K562 (cell line): ENCODE results near the gene PGM5. TPM values are rescaled to one million over a fixed set of nuclear protein-coding genes. Genes with fewer than 3 reads are reported as not detected.
"Not testable (repeated sequence)": the region's sequence is repeated elsewhere in the genome, so short reads cannot be mapped to it uniquely, and the experiment has no call there.

Source experiments
- ATAC-seq: fragments of 200-7000 bp; cut with Tn5 transposase; 3 replicates; pipeline ENCODE4 v1.9.1; 2020; ENCODE audit warnings: moderate library complexity
- BruUV-seq: library from RNA; stranded (reverse); fragments of 400-500 nt; replicated peaks from 2 replicates; lab custom pipeline; 2021; lab: Mats Ljungman, UMichigan
- CTCF ChIA-PET: fragments of 300-600 bp; formaldehyde crosslinking; extraction: SDS; loops from one replicate; lab custom pipeline; 2021; ENCODE audit warnings: low intra/inter-chr PET ratio; lab: Yijun Ruan, JAX
- POLR2A ChIA-PET: fragments of 300-600, 350-650 bp; sonication (Branson Sonifier 250); formaldehyde crosslinking; extraction: SDS; loops from one replicate; lab custom pipeline; 2021; ENCODE audit warnings: antibody characterized with exemption, inconsistent platforms; lab: Yijun Ruan, JAX
- DNase-seq, 4 experiments: peaks; one replicate each; pipeline versions ENCODE4 v3.0.0 to v3.0.0-alpha.2; 2011 to 2018; ENCODE audit warnings: low spot score in 3 of 4, mixed read lengths in 3 of 4; ENCODE audit errors: extremely low read depth in 1 of 4
- FAIRE-seq: peaks from 2 replicates; lab custom pipeline; 2011; peaks lifted over from hg19 to GRCh38; lab: Jason Lieb, UNC
- H2AFZ ChIP-seq: 2 replicates; pipeline ENCODE4 v1.6.0; 2011; ENCODE audit warnings: low read depth, low read length, control low read depth, inconsistent platforms
- H3K27ac ChIP-seq: fragments of 200-600 bp; 3 replicates; pipeline ENCODE4 v1.8.0; 2011; ENCODE audit warnings: low read depth, mild to moderate bottlenecking, control low read depth, inconsistent platforms, low read length, moderate library complexity, mixed read lengths; ENCODE audit errors: extremely low read depth
- H3K27me3 ChIP-seq, 2 experiments: fragments of 300-600 bp in 1 of 2; 2 replicates in 1 of 2; 3 replicates in 1 of 2; pipeline versions ENCODE4 v1.6.0 to v1.8.0; 2011; ENCODE audit warnings: inconsistent platforms in 2 of 2, low read length in 2 of 2, mild to moderate bottlenecking in 1 of 2, mixed read lengths in 1 of 2, moderate library complexity in 1 of 2; ENCODE audit not compliant: control insufficient read depth in 2 of 2, insufficient read depth in 2 of 2
- H3K36me3 ChIP-seq: fragments of 300-600 bp; 3 replicates; pipeline ENCODE4 v1.8.0; 2011; ENCODE audit warnings: mild to moderate bottlenecking, low read length, inconsistent platforms; ENCODE audit not compliant: control insufficient read depth, insufficient read depth
- H3K4me1 ChIP-seq, 2 experiments: fragments of 200-600 bp in 1 of 2; replicated peaks in 1 of 2; 2 replicates in 1 of 2; 3 replicates in 1 of 2; pipeline versions ENCODE4 v1.5.1 to v1.8.0; 2011; ENCODE audit warnings: inconsistent platforms in 2 of 2, low read length in 2 of 2, mild to moderate bottlenecking in 1 of 2, mixed read lengths in 1 of 2, moderate library complexity in 1 of 2; ENCODE audit not compliant: control insufficient read depth in 2 of 2, insufficient read depth in 2 of 2
- H3K4me2 ChIP-seq: 2 replicates; pipeline ENCODE4 v1.6.1; 2011; ENCODE audit warnings: low read length, control low read depth, inconsistent platforms, mixed read lengths; ENCODE audit not compliant: insufficient read depth
- H3K4me3 ChIP-seq: fragments of 200-600 bp; sonication (generic), shearing (Covaris generic); 2 replicates; pipeline ENCODE4 v1.5.1; 2016; ENCODE audit warnings: control low read depth, inconsistent platforms
- H3K79me2 ChIP-seq: fragments of 200-600 bp; 3 replicates; pipeline ENCODE4 v1.8.0; 2011; ENCODE audit warnings: low read length, inconsistent platforms; ENCODE audit not compliant: control insufficient read depth, insufficient read depth
- H3K9ac ChIP-seq, 2 experiments: 2 replicates each; pipeline versions ENCODE4 v1.6.0 to v1.6.1; 2011; ENCODE audit warnings: low read depth in 2 of 2, low read length in 2 of 2, control low read depth in 1 of 2, inconsistent platforms in 1 of 2, mild to moderate bottlenecking in 1 of 2, mixed read lengths in 1 of 2; ENCODE audit not compliant: insufficient read depth in 1 of 2
- H3K9me1 ChIP-seq: one replicate; pipeline ENCODE4 v1.6.0; 2011; ENCODE audit warnings: inconsistent platforms, mild to moderate bottlenecking, low read length, moderate library complexity; ENCODE audit not compliant: control insufficient read depth, insufficient read depth
- H3K9me3 ChIP-seq: replicated peaks from 2 replicates; pipeline ENCODE4 v1.5.1; 2011; ENCODE audit warnings: low read depth, low read length, inconsistent platforms; ENCODE audit not compliant: control insufficient read depth, insufficient read depth
- H4K20me1 ChIP-seq: replicated peaks from 2 replicates; pipeline ENCODE4 v1.6.1; 2011; ENCODE audit warnings: low read length, inconsistent platforms, mixed read lengths; ENCODE audit not compliant: control insufficient read depth, insufficient read depth
- ARID1B ChIP-seq: fragments of 450-650 bp; IDR thresholded peaks from 2 replicates; pipeline ENCODE4 v1.6.1; 2016; ENCODE audit warnings: antibody characterized with exemption, mild to moderate bottlenecking, inconsistent platforms
- CBFA2T2 ChIP-seq: fragments of 450-650 bp; conservative IDR thresholded peaks from 2 replicates; pipeline ENCODE4 v1.6.1; 2017; ENCODE audit warnings: mild to moderate bottlenecking
- CBFA2T3 ChIP-seq: fragments of 450-650 bp; IDR thresholded peaks from 2 replicates; pipeline ENCODE4 v1.6.1; 2017
- KDM1A ChIP-seq, 2 experiments: fragments of 450-650 bp; IDR thresholded peaks; 2 replicates each; pipeline ENCODE4 v1.6.1; 2016; ENCODE audit warnings: mild to moderate bottlenecking in 2 of 2
- TAL1 ChIP-seq: fragments of 450-650 bp; IDR thresholded peaks from 2 replicates; pipeline ENCODE4 v1.6.1; 2016; ENCODE audit warnings: mild to moderate bottlenecking
- WGBS: fragments of 100-300 bp; shearing (Covaris generic); methylation state at CpG from one replicate; pipeline ENCODE4 v1.1.6; 2016; ENCODE audit warnings: low coverage, mixed read lengths; ENCODE audit not compliant: insufficient coverage; ENCODE audit errors: missing lambda C conversion rate; 5-methylcytosine and 5-hydroxymethylcytosine counted together
- in situ Hi-C: fragments of 300-500 bp; cut with MboI; formaldehyde crosslinking; loops from 4 replicates; pipeline ENCODE4 v1.15.0; 2018; ENCODE audit warnings: inconsistent platforms, mixed read lengths
- intact Hi-C: fragments of 100-400 bp; cut with micrococcal nuclease; formaldehyde crosslinking; loops from 2 replicates; pipeline ENCODE4 v1.14.2; 2022
- polyA plus RNA-seq, 8 experiments: library from polyadenylated mRNA; depleted of rRNA in 4 of 8; stranded (reverse) in 5 of 8; unstranded in 3 of 8; fragments of >200 nt; fragmentation: Nextera tagmentation in 2 of 8; fragmentation: Illumina TruSeq in 1 of 8; extraction: Ambion mirVana in 2 of 8; extraction: Trizol in 1 of 8; gene quantifications; 2 replicates each; pipeline versions ENCODE4 v1.2.1 to v1.2.3, GENCODE V29; 2011 to 2014; ENCODE audit warnings: inconsistent platforms in 1 of 8, missing spikeins in 1 of 8
- total RNA-seq, 7 experiments: library from RNA; depleted of rRNA in 6 of 7; stranded (reverse); fragments of >200 nt in 6 of 7; fragmentation: Illumina TruSeq in 2 of 7; extraction: Trizol in 2 of 7; gene quantifications; 2 replicates each; pipeline versions ENCODE4 v1.2.1 to v1.2.3, GENCODE V29; 2011 to 2021; ENCODE audit warnings: low replicate concordance in 1 of 7

The PGM5 gene
- total and polyA plus RNA-seq, 9 of the 15 experiments (the other 6 are each of a cell fraction or from before 2014, with no cell fraction given) = 0.03 to 0.24 (median 0.15) TPM; not detected in 1

- Histone ChIP-seq H2AFZ (peak overlapping the region; percentile 55; the same call in 1 of the 2 replicates), H3K27ac (peak overlapping the region; percentile 46; the same call in 1 of the 3 replicates)
- H3K4me3 ChIP-seq, H3K9ac ChIP-seq, H3K4me2 ChIP-seq, H3K79me2 ChIP-seq, intact Hi-C loops, POLR2A ChIA-PET, FAIRE-seq, H3K4me1 ChIP-seq, BruUV-seq, H4K20me1 ChIP-seq, H3K36me3 ChIP-seq, CTCF ChIA-PET, H3K27me3 ChIP-seq, H3K9me3 ChIP-seq, DNase-seq, H3K9me1 ChIP-seq: not testable (repeated sequence)
- in situ Hi-C loops = loop anchor here (25.0 kb wide), 1 partner anchor 226 kb away; no protein-coding TSS in a partner anchor
- TF ChIP-seq CBFA2T3 = peak; percentile 53
- peak; percentile 49 for TF ChIP-seq TAL1
- peak; percentile 66 for TF ChIP-seq ARID1B
- peak in 1 of 2 experiments; percentile 14; a peak in 1 of 4 replicates for TF ChIP-seq KDM1A (IDR thresholded peaks at IDR 0.05)
- peak; percentile 36; the same call in 1 of the 2 replicates for TF ChIP-seq CBFA2T2
- ATAC-seq = peak; percentile 97
- no CpG with 5 or more reads among the region's 3 CpGs for WGBS
Observed at GRCh38 chr9:68335935-68336334, 20.5 kb upstream of the PGM5 start.

GRCh38 chr9:68336639-68337339 lies 19.6 kb upstream of the PGM5 start:
- H3K4me3 ChIP-seq, H3K9ac ChIP-seq, H3K27ac ChIP-seq, H4K20me1 ChIP-seq, intact Hi-C loops, H3K9me1 ChIP-seq, H3K36me3 ChIP-seq, H2AFZ ChIP-seq, CTCF ChIA-PET, POLR2A ChIA-PET, H3K9me3 ChIP-seq, BruUV-seq, H3K4me2 ChIP-seq, H3K4me1 ChIP-seq, DNase-seq, FAIRE-seq, H3K27me3 ChIP-seq, H3K79me2 ChIP-seq: not testable (repeated sequence)
- in situ Hi-C loops = loop anchor here (25.0 kb wide), 1 partner anchor 226 kb away; no protein-coding TSS in a partner anchor
- WGBS = 0% methylated on average over 2 of the region's 10 CpGs
- ATAC-seq = peak; percentile 82

GRCh38 chr9:68338000-68338399 lies 18.4 kb upstream of the PGM5 start:
- H2AFZ ChIP-seq, H3K27me3 ChIP-seq, H3K9me1 ChIP-seq, BruUV-seq, H3K9ac ChIP-seq, FAIRE-seq, H4K20me1 ChIP-seq, H3K36me3 ChIP-seq, intact Hi-C loops, H3K9me3 ChIP-seq, H3K4me2 ChIP-seq, POLR2A ChIA-PET, DNase-seq, H3K4me3 ChIP-seq, CTCF ChIA-PET, ATAC-seq, H3K79me2 ChIP-seq, H3K27ac ChIP-seq, H3K4me1 ChIP-seq: not testable (repeated sequence)
- in situ Hi-C loops = loop anchor here (25.0 kb wide), 1 partner anchor 224 kb away; no protein-coding TSS in a partner anchor
- 90% methylated on average over 5 of the region's 7 CpGs for WGBS
